RWPE1 (cell line): ENCODE data around the gene DTD2.
"Not testable (repeated sequence)": the region's sequence is repeated elsewhere in the genome, so short reads cannot be mapped to it uniquely, and the experiment has no call there.

Source experiments
- CTCF ChIA-PET: fragments of 350-600 bp; sonication (Branson Sonifier 250); formaldehyde crosslinking; extraction: SDS; loops from one replicate; lab custom pipeline; 2021; lab: Yijun Ruan, JAX
- POLR2A ChIA-PET: fragments of 400-600 bp; formaldehyde crosslinking; extraction: SDS; loops from one replicate; lab custom pipeline; 2020; ENCODE audit warnings: antibody characterized with exemption; ENCODE audit not compliant: low non-redundant PET; lab: Yijun Ruan, JAX
- DNase-seq: peaks from one replicate; pipeline ENCODE4 v3.0.0; 2012; ENCODE audit warnings: low spot score
- H3K27ac ChIP-seq: fragments of 450-650 bp; 2 replicates; pipeline ENCODE4 v1.5.1; 2017
- CTCF ChIP-seq: fragments of 450-650 bp; conservative IDR thresholded peaks from 2 replicates; pipeline ENCODE4 v1.5.1; 2017; ENCODE audit warnings: low read depth, mild to moderate bottlenecking

DTD2 gene

GRCh38 chr14:31466554-31466953, 9.2 kb upstream of the DTD2 start:
- H3K27ac ChIP-seq, result no peak overlapping the region
- POLR2A ChIA-PET, result no interaction called here
- TF ChIP-seq CTCF, result no peak
- CTCF ChIA-PET, result no interaction called here
- DNase-seq, result no peak

DNA sequence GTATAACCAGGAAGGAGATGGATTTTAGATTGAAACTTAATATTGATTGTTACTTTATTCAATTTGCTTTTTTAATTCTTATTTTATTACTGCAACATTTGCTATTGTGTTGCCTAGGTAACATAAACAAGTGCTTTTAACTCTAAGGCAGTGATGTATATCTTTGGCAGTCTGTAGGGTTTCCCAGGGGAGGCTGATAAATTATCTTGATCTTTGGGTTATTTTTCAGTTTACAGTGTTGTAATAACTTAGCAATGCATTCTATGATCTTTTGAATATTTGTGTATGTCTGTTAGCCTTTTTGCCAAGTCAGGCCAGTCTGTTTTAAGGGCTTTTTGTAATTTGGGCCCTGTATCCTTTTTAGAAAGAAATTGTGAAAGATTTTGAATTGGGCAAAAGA, 7.8 kb upstream of the DTD2 start:
- no peak for DNase-seq
- CTCF ChIA-PET, result no interaction called here
- POLR2A ChIA-PET, result no interaction called here
- H3K27ac ChIP-seq, result no peak overlapping the region
- TF ChIP-seq CTCF, result no peak

GRCh38 chr14:31462450-31462849, 5.1 kb upstream of the DTD2 start:
- DNase-seq, POLR2A ChIA-PET: not testable (repeated sequence)
- H3K27ac ChIP-seq, result peak overlapping the region; percentile 67
- CTCF ChIA-PET, result interaction anchor here (0.6 kb wide), 1 partner anchor 11 kb away, joined by 3 read pairs; no protein-coding TSS in a partner anchor

- no peak for DNase-seq
- ChIA-PET CTCF (no interaction called here), POLR2A (no interaction called here)
- H3K27ac ChIP-seq, result peak overlapping the region; percentile 23; the same call in 1 of the 2 replicates
- no peak for TF ChIP-seq CTCF
Observed at GRCh38 chr14:31461545-31461944, 4.2 kb upstream of the DTD2 start.

DNA sequence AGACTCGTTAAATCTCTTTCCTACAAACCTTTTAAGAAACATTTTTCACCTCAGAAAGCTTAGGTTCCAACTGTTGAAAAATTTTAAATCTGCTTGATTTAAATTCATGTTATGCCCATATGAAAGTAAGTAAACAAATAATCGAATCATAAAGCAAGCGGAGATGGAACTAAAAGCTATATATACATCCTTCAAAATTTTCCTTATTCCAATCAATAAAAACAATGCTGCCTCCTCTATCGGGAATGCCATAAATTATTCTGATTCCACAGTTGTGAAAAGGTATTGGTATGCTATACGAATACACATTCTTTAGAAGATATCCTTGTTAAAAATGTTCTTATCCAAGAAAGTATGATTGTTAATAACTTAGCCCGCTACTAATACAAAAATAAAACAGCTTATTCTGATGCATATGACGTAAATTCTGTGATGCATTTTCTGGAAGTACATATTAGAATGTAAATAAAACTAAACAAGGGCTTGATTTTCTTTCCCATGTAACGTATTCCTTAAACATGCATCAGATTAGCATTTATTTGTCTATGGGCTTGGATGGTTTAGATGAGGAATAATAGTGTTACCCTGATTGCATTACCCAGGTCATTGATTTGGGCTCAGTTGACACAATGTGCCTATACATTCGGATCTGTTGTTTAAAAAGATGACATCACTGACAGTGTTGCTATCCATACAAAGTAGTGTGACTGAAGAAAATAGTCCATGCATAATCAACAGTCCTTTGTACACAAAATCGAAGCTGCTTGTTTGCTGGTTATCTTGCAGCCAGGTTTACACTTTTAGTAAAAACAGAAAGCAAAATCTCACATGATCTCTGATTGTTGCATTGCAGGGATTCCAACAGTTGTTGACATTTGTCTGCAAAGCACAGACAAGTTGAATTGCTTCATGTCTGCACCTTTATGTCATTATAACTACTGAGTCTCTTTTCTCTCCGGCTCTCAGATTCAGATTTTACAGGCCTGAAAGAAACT, 656 bp upstream of the DTD2 start:
- POLR2A ChIA-PET, result interaction anchor here (0.6 kb wide), 1 partner anchor 102 kb away, joined by 3 read pairs; no protein-coding TSS in a partner anchor
- no peak for DNase-seq

GRCh38 chr14:31449971-31450610, 7.2 kb downstream of the DTD2 start:
- ChIA-PET CTCF (interaction anchor here (0.5 to 0.8 kb wide), 6 partner anchors 30 to 545 kb away, joined by 3 to 4 read pairs (median 3); partner anchors contain the start of genes HEATR5A and HECTD1), POLR2A (no interaction called here)
- DNase-seq, result peak; percentile 29
- TF ChIP-seq CTCF, result peak; percentile 67
- no peak overlapping the region for H3K27ac ChIP-seq

More for the DNA sequence above, 656 bp upstream of the DTD2 start:
- TF ChIP-seq CTCF, result no peak
- CTCF ChIA-PET, result interaction anchor here (0.5 to 1.0 kb wide), 2 partner anchors 9 to 770 kb away, joined by 3 to 4 read pairs; no protein-coding TSS in a partner anchor
- peak overlapping the region; percentile 84 for H3K27ac ChIP-seq
